Activated CD4-positive, CD25-positive, alpha-beta regulatory T cell treated with anti-CD3 and anti-CD28 coated beads, Interleukin-2, amount 50 U/mL, for 72 hours (primary cell): ENCODE results near the gene DNAJC8.

Experiments used
- DNase-seq: peaks from one replicate; pipeline ENCODE4 v3.0.0; 2021

DNAJC8 gene

GRCh38 chr1:28249013-28249865, 16.4 kb upstream of the DNAJC8 start:
- no peak for DNase-seq

- DNase-seq = peak; percentile 83
These were observed 15.6 kb upstream of the DNAJC8 start for GRCh38 chr1:28248273-28249012.

- DNase-seq = no peak
These were observed 14.9 kb upstream of the DNAJC8 start for GRCh38 chr1:28247612-28248272.

- DNase-seq = no peak
These were observed 13.6 kb upstream of the DNAJC8 start for GRCh38 chr1:28246427-28246832.

GRCh38 chr1:28244549-28245251, 11.9 kb upstream of the DNAJC8 start:
- DNase-seq = no peak

- no peak for DNase-seq
These were observed 11.0 kb upstream of the DNAJC8 start for GRCh38 chr1:28243685-28244311.

DNA sequence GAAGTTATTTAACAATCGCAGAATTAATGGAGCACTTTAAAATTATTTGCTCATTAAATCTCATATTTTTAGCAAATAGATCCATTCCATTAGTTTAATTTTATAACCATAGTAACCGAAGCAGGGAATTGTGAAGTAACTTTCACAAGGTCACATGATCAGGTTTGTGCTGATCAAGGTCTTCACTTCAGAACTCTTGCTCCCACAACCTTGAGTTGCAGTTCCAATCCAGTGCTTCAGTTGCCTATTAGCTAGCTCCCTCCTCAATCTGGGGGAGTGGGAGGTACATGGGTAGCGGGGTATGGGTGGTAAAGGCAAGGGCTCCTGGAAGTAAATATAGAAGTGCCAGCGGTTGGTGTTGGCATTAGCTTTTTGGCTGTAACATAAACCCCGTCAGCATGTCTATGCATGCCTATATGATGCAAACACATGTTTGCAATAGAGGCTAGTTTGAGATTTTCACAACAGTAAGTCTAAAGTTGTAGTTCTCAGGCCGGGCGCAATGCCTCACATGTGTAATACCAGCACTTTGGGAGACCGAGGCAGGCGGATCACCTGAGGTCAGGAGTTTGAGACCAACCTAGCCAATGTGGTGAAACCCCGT, 8.9 kb upstream of the DNAJC8 start:
- DNase-seq = no peak

GRCh38 chr1:28240024-28240423, 7.2 kb upstream of the DNAJC8 start:
- DNase-seq = no peak

DNA sequence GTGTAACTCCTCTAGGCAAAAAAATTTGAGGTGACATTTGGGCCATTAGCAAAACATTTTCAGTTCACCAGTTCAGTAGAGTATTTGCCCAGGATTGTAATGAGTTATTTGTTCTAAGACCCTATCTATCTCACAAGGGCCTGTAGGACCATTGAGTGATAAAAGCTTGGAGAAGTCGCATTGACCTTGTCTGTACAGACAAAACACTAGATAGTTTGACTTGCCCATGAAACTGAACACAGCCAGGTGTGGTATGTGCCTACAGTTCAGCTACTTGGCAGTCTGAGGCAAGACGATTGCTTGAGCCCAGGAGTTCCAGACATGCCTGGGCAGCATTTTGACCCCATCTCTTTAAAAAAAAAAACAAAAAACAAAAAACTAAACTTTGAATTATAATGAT, 6.2 kb upstream of the DNAJC8 start:
- no peak for DNase-seq

DNA sequence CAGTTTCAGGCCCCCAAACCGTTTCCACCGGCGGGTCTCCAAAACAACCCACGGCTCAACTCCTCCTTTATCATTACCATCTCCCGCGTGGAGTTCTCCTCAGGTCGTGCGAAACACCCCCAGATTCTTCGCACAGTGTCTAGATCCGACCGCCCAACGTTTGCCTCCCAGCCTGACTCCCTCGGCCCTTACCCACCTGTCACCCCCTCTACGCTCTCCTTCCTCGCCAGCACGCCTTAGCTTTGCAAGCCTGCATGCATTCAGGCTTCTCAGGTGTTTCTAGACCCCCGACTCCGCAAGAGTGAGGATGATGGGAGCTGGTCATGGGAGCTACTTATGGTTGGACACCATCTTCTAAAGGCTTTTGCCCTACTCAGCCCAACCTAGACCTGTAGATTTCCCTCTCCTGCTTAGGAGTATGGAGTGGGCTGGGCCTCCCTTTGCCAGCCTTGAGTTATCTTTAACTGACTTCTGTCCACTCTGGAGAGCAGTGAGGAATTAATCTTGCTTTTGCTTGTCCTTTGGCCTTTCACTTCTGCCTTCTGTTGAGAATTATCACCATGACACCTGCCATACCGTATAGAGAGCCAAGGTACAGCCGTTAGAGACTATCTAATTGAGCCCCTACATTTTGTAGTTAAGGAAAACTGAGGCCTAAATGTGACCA, 4.0 kb upstream of the DNAJC8 start:
- DNase-seq = no peak

DNA sequence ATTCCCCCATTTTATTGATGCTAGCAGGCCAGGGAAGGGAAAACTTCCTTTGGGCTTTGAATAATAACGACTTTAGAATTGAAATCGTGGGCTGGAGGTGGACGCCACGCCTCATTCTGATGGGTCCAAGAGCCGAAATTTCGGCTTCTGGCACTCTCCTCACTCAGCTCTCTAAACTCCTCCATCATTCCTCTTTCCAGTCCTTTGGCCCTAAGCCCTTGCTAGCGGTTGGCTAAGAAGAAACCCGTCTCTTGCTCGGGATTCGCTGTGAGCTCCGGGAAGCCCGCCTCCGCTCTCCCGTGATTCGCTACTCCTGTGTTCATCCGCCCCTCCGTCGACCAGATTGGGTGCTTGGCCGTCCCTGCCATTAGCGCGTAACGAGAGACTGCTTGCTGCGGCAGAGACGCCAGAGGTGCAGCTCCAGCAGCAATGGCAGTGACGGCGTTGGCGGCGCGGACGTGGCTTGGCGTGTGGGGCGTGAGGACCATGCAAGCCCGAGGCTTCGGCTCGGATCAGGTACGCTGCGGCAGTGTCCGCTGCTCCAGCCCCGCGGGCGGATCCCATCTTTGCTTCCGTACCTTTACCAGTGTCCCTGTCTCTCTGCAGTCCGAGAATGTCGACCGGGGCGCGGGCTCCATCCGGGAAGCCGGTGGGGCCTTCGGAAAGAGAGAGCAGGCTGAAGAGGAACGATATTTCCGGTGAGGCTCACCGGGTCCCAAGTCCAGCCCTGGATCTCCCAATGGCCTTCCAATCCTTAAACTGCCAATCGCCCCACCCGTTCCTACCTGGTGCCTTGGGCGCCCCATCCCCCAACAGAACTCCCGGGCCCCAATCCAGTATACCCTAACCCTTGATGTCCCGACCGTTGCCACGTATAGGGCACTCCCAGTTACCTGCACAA, 3.2 kb upstream of the DNAJC8 start, which contains the start of gene ATP5IF1:
Gene ATP5IF1 (plus strand): TSS at position 370 of the 901 bp plus-strand sequence. CDS start 60 bp downstream, at position 430.
- DNase-seq = peak; percentile 91

GRCh38 chr1:28233264-28233606, 406 bp upstream of the DNAJC8 start:
- DNase-seq = no peak

DNA sequence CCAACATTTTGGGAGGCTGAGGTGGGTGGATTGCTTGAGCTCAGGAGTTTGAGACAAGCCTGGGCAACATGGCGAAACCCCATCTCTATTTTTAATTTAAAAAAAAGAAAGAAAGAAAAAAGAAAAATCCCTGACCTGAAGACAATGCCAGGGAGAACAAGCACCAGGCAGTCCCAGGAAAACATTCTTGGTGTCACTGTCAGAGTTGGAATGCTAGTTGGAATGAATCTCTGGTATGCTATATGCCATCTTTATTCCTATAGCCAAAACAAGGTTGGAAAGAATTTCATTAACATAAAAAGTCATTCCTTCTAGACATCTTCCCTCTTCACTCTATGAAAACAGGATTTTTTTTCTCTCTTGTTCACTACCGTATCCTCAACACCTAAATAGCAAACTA, 2.8 kb downstream of the DNAJC8 start:
- no peak for DNase-seq

- no peak for DNase-seq
These were observed 3.7 kb downstream of the DNAJC8 start for GRCh38 chr1:28229089-28229488.

DNA sequence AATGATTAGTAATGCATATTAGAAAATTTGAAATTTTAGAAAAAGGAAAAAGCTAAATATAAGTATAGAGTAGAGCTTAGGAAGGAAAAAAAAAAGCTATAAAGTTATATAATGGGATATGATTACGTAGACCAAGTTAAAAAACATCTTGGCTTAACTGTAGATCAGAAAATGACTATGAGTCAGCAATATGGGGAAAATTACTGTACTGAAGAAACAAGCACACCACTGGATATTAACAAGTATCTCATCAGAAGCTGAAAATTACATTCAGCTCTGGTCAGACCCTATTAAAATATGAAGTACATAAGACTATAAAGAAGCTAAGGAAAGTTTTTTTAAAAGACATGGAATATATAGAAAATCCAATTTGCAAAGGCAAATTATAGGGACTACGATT, 19.5 kb downstream of the DNAJC8 start:
- no peak for DNase-seq

DNA sequence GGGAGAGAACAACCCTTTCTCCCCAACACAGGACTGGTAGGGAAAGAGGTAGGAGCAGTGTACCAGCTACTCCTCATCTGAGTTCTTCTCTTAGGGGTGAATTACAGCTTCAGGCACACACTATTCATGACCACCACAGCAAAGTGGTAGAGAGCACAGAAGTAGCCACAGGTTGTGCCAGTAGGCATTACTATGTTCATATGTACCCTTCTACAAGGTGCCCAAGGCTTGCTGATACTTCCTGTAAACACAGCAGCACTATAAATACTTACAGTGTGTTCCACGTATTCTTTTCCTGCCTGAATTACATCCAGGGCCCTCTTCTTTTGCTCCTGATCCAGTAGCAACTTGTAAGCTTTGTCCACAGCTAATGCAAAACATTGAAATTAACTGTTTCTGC, 23.1 kb downstream of the DNAJC8 start:
- DNase-seq = no peak

- DNase-seq = no peak
These were observed 23.9 kb downstream of the DNAJC8 start for GRCh38 chr1:28208818-28209441.

GRCh38 chr1:28205243-28205642, 27.6 kb downstream of the DNAJC8 start:
- no peak for DNase-seq

GRCh38 chr1:28200234-28200873, 32.5 kb downstream of the DNAJC8 start:
- DNase-seq = no peak
